ENCODE data around the gene TEX51. TPM values are rescaled to one million over a fixed set of nuclear protein-coding genes. Genes with fewer than 3 reads are reported as not detected.

Gene TEX51
- not detected for total RNA-seq (ENCODE audit: insufficient read depth, low replicate concordance)

DNA sequence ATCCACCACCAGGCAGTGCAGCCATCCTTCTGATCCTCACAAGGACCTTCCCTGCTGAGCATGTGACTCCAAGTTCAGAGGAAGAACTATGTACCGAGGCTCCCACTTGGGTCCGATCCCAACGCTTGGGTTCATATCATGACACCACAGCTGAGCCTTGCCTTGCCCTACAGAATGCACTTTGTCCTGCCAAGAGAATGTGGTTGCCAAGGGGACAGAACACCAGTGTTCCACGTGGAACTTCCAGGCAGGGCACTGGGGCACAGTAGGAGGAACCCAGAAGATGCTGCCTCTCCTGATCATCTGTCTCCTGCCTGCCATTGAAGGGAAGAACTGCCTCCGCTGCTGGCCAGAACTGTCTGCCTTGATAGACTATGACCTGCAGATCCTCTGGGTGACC is at the start of gene TEX51:
TSS of gene TEX51 (plus strand) at position 255 of the 400 bp plus-strand sequence. CDS start at position 284, 29 bp downstream.
- no peak for DNase-seq (ENCODE audit: low spot score)

DNA sequence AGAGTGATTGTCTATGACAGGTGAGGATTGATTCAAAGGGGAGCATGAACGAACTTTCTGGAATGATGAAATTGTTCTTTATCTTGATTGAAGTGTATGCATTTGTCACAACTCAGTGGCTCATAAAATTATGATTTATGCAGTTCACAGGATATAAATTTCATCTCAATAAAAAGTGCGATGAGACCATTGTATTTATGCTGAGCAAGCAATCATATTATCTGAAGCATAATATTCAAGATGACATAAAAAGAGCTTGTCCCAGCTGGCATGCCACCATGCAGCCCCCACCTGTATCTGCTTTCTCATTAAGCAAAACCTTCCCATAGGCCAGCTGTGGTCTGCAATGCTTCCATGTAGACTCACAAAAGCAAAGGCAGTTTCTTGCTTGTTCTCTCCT is 49.6 kb upstream of the TEX51 start:
- no peak for DNase-seq (ENCODE audit: low spot score)

DNA sequence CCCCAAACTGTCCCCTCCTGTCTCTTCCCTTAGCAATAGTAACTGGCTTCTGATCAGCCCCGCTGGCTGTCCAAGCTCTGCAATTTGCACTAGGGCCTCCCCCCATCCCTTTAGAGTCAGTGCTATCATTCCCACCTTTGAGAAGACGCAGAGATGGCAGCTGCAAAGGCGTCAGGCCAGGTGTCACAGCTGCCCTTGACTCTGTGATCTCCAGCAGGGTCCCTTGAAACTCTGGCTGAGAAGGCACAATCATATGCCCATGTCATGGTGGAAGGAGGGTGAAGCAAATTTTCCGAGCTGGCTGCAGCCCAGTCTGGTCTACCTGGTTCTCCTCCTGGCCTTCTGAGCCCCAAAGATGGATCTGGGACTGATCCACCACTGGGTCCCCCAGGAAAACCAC is 49.2 kb upstream of the TEX51 start:
- no peak for DNase-seq (ENCODE audit: low spot score)

DNA sequence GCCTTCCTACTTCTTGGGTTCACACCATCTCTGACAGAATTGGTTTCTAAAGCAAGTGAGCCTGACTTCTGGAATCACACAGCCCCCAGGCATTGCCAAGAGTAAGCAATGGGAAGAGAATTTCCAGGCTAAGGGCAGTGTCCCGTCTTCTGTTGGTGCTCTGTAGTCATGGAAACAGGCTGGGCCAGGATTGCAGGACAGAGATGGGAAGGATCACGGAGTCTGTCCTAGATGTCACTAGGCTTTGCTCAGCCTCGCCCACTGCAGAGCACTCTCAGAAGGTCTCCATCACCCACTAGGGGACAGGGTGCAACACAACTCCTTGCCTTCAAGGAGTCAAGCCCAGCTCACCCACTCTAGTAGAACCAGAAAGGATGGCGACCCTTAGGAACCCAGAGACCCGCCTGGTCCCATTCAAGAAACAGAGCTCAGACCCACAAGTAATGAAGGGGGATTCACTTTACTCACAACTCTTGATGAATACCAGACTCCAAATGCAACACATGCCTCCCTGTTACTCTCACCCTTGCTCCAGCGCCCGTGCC is 48.6 kb upstream of the TEX51 start:
- no peak for DNase-seq (ENCODE audit: low spot score)

DNA sequence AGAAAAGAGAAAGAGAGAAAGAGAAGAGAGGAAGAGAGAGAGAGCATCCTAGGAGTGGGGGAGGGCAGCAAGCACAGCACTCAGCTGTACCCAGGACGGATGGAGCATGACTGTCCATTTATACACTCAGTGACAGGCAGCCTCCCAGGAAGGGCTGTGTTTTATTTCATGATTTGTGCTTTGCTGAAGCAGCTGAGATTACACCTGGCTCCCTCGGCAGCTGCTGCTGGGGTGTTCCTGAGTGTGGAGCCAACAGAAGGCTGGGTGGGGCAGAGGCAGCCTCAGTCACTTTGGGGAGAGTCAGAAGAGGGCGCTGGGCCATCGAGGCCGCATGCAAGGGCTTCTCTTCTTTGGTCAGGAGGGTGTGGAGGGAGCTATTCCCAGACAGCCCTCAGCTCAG is 47.8 kb upstream of the TEX51 start:
- no peak for DNase-seq (ENCODE audit: low spot score)

DNA sequence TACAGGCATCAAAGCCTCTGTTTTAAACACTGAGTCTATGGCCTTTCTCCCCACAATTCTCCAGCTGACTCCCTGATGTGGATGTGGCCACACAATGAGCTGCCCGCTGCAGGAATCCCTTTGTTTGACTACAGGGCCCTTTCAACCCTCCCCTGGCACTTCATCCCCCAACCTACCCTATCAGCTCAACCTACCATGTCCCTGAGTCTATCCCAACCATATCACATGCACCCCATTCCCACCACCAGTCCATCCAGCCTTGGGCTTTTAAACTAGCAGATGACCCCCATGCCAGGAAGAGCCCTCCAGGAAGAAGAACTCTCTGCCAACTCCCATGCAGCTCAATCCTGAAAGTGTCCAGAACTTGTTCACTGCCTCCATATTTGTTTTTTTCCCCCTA is 46.9 kb upstream of the TEX51 start:
- no peak for DNase-seq (ENCODE audit: low spot score)

DNA sequence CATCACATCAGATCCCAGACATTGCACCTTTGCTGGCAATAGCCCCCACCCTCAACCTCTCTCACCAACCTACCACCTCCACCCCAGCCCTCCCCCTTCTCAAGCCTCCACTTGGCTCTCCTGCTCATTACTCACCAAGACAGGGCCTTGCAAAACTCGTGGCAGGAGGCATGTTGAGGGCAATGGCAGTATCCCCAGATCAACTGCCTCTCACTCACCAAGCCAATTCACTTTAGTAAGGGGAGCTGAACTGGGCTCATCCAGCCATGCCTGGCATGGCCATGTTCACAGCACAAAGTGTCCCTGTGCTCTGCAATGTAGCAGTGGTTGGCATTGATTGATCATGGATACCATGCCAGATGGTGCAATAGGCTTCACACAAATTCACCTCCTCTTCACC is 46.3 kb upstream of the TEX51 start:
- DNase-seq (ENCODE audit: low spot score): no peak

DNA sequence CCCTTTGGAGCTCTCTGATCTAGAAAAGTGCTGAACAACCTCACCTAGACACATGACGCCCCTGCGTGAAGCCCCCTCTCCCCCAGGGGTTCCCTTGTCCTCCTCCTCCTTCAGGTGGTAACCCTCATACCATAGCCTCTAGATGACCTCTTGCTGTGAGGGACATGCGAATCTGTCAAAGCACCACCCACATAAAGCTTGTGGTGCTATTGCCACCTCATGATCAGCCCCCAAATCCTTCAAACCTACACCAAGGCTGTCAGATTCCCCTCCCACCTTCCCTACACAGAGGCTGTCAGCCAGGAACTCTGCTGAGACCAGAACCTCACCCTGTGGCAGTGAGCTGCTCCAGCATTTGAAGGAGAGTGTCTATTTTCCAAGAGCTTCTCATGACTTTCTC is 43.1 kb upstream of the TEX51 start:
- DNase-seq (ENCODE audit: low spot score): no peak

DNA sequence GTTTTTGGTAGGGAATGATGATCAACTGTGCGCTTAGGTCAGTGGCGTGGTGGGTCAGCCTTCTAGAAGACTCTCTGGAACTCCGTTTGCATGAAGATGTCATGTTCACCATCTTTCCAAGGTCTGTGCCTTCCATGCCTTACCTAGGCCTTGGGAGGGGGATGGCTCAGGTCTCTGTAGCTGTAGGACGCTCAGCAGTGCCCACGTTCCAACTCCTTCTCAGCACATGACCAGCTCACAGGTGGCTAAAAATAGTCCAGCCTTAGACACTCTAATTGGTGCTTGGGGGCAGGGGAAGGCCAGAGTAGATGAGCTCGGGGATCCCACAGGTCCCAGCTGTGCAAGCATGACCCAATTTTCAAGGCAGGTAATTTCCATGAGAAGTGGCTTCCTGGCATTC is 42.3 kb upstream of the TEX51 start:
- DNase-seq (ENCODE audit: low spot score): no peak

DNA sequence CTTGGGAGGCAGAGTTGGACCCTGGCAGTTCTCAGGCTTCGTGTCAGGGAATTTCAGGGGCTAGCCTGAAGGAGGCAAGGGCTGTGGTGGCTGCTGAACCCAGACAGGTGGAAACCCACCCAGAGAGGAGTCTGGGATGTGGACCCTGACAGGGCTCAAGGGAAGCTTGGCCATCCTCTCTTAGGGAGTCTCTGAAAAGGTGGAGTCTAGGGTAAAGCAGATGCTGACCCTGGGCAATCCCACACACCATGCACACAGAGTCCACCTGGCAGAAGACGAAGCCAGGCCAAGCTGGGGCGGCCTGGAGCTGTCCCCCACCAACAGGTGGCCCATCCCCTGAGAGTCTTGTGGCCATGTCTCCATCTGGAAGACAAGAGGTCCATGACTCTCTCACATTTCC is 41.2 kb upstream of the TEX51 start:
- DNase-seq (ENCODE audit: low spot score): no peak

DNA sequence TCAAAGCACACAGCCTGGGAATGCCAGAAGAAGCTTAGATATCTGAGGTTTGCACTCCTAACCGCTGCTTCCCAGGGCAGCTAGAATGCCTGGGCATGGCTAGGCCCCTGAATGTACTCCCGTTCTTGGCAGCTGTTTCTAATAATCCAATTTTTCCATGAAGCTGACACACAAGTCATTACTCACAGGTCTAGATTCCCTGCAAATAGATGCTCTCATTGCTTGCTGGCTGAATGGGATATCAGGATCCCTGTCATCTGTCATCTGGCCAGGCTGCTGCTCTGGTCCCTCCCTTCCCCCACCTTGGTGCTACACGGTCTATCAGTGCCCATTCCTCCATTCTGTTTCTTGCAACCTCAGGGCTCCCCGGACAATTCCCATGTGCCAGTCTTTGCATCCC is 40.7 kb upstream of the TEX51 start:
- no peak for DNase-seq (ENCODE audit: low spot score)

DNA sequence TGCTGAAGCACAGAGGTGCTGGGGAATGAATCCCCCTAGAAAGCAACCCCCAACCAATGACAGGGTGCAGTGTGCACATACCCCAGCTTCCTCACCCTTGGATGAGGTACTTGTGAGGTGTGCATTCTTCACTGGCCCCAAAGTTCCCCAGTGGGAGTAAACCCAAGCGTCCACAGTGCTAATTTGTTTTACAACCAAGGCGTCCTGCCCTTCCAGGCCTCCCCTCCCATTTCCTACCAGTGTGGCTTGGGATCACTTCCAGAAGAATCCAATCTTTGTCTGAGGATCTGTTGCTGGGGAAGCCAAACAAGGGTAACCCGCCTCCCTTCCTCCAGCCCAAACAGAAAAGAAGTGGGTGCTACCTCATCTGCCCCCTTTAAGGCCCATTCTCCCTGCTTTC is 40.3 kb upstream of the TEX51 start:
- DNase-seq (ENCODE audit: low spot score): no peak

DNA sequence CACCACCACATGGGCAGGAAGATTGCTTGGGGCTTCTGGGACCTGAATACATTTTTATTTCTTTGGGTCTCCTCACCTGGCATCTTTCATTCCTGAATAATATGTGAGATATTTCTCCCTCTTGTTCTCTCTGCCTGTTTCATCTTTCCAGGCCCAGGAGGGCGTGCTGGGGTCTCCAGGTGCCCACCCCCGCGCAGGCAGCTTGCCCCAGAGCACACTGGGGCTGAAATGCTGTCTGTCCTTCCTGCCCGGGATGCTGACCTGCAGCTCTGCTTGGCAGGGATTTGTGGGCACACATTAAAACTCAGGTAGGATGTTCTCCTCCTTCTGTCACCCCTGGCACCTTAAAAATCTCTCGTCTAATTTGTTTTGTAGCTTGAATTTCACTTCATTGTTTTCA is 39.7 kb upstream of the TEX51 start:
- DNase-seq (ENCODE audit: low spot score): no peak

DNA sequence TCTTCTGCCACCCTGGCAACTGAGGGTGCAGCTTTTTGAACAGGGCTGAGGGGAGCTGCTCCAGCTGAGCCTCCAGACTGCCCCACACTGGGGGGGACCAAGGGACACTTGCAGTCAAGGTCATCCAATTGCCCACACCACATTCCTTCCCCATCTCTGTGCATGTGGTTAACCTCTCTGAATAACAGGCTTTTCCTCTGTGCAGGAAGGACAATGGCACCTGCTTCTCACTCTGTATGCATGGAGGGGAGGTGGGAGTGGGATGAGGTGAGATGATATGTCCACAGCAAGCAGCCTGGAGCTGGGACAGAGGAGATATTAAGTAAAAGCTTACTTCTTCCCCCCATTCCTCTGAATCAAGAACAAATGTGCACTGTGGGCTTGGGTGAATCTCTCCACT is 39.1 kb upstream of the TEX51 start:
- DNase-seq (ENCODE audit: low spot score): no peak

DNA sequence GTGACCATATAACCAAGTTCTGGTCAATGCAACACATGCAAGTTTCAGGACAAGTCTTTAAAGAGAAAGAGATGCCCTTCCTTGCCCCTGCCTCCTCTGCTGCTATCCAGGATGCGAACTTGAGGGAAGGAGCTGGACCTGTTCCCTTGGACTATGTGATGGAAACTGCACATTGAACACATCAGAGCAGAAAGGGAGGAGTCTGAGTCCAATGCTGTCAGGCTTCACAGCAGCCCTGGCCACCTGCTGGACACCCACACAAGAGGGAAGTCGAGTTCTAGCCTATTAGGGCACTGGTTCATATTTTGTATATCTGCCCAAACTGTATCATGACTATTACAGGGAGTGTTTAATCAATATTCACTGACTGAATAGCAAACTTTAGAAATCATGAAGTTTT is 38.3 kb upstream of the TEX51 start:
- no peak for DNase-seq (ENCODE audit: low spot score)

DNA sequence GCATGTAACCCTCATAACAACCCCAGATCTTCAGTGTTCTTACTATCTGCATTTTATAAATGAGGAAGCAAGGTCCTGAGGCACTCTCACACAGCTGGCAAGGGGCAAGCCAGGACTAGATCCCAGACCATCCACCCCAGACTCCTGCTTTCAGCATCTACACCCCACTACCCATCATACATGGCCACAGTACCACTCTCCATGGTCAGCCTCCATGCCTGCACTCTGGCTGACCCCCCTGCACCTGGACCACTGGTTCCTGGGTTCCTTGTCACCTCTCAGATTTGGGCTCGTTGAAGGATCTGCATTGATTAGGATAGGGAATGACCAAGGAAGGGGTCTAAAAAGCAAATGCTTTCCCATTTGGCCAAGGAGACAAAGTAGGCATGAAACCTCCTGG is 36.0 kb upstream of the TEX51 start:
- DNase-seq (ENCODE audit: low spot score): no peak

DNA sequence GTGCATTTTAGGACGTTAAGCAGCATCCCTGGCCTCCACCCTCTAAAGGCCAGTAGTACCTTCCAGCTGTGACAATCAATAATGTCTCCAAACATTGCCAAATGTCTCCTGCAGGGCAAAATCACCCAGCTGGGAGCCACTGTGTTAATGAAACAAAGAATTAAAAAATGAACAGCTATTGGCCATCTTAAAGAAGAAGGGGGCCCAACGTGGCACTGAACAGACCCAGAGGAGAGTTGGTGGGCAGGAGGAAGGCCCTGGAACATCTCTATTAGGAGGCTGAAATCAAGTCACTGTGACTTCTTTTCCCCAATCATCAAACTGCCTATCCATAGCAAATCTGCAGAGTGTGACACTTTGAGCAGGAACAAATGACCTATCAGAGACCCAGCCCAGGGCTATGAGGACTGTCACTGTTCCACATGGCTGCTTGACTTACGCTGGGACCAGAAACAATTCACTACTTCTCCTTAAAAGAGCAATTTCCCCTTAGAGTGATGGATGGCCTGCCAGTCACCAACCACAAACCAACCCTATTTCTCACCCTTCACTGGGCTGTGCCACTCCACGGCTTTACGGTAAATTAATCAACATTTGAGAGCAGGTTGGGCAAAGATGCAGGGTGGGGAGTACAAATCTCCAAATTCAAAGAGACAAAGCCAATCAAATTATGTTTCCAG is 35.2 kb upstream of the TEX51 start:
- DNase-seq (ENCODE audit: low spot score): no peak

DNA sequence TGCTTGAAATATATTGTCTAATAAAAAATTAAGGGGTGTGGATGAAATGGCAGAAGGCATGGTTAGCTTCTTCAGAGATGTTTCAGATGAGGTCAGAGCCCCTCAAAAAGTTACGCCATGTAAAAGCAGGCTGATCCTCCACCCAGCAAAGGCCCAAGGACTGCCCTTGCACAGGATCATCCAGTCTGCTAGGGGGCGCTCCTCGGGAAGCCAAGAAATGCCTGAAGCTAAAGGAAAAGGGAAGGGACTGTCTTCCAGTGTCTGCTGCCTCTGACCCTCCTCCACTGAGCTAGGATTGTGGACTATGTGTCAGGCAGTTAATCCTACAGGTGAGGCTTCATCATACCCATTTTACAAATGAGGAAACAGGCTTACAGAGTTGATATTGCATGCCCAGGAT is 33.8 kb upstream of the TEX51 start:
- no peak for DNase-seq (ENCODE audit: low spot score)

DNA sequence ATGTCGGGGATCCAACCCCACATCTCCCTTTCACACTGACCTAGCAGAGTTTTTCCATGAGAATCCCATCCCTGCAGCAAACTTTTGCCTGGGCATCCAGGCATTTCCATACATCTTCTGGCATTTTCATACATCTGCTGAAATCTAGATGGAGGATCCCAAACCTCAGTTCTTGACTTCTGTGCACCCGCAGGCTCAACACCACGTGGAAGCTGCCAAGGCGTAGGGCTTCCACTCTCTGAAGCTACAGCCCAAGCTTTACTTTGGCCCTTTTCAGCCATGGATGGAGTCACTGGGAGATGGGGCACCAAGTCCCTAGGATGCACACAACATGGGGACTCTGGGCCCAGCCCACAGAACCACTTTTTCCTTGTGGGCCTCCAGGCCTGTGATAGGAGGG is 32.2 kb upstream of the TEX51 start:
- DNase-seq (ENCODE audit: low spot score): no peak

DNA sequence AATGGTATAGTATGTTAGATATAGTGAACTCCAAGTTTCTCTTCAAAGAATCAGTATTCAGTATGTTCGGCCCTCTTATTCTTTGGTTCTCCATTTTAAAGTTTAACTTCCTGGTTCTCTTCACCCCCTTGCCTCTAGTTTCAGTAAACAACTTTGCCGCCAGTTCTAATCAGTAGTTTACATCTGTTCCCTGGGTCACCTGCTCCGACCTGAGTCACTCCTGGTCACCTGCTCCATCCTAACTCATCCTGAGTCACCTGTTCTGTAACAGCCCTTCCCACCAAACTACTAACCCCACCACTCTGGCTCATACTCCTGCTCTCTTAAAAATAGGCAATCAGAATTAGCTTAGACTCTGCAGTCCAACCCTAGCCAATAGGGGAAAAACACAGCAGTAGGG is 23.7 kb upstream of the TEX51 start:
- DNase-seq (ENCODE audit: low spot score): no peak

DNA sequence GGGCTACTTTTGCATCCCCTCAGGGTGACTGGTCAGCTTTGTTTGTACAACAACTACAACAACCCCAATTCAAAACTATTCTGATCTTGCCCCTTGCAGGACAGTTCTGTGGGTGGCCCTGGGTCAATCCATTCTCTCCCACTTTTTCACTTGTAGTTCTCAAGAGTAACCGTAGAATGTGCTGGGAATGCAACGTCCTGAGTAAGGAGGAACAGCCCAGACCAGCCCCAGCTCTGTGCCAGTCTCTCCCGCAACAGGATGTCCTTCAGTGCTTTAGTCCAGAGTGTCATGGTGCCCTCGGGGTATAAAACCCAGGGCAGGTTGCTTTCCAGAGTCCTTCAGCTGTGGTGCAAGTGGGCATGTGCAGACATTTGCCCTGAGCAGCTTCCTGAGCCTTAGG is 22.1 kb upstream of the TEX51 start:
- DNase-seq (ENCODE audit: low spot score): no peak

DNA sequence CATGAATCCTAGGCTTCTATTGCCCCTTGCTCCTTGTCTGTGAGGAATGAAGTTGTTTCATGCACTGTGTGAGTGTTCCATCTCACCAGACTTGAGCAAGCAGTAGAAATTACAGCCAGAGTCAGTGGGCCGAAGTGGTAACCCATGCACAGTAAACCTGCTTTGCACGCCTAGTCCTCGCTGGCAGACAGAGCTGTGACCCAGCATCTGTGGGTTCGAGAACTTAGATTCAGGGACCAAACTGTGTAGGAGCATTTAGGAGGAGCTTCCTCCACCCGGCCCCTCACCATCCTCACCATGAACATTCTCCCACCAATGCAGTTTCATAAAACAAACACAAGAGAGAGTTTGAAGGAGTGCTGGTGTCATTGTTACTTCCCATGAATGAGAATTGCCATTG is 21.6 kb upstream of the TEX51 start:
- no peak for DNase-seq (ENCODE audit: low spot score)

DNA sequence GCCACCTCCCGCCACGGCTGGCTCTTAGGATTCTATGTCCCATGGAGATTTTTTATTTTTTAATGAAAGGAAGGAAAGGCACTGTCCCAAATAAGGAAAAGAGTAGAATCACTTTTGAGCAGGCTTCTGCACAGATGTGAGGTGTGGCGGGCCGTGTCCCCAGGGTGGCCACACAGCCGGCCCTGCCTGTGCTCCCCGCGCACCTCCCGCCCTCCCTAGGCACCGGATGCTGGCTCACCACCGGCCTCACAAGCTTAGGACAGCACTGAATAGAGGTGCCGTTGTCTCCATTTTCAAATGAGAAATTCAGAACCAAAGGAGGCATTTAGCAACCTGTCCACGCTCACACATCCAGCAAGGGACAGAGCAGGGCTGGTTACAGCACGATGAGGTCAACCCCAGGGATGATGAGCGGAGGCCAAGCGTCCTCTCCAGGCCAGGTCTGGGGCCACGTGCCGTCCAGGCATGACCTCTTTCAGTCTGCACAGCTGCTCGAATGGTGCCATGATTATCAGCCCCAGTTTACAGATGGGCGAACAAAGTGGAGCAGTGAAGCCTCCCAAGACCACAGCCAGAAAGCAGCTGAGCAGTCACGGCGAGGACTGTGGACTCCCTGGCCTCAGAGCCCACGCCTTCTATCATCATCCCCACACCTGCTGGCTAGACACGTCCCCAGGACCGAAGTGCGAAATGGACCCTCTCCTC is 20.7 kb upstream of the TEX51 start:
- DNase-seq (ENCODE audit: low spot score): no peak

Measured in umbilical cord (tissue), 2 donors.